Suppressor macrophage (primary cell): ENCODE data around the gene RAD51B.

Experiments used
- DNase-seq, 4 experiments: peaks; one replicate each; pipeline ENCODE4 v3.0.0-alpha.2; 2020 to 2022

The RAD51B gene

DNA sequence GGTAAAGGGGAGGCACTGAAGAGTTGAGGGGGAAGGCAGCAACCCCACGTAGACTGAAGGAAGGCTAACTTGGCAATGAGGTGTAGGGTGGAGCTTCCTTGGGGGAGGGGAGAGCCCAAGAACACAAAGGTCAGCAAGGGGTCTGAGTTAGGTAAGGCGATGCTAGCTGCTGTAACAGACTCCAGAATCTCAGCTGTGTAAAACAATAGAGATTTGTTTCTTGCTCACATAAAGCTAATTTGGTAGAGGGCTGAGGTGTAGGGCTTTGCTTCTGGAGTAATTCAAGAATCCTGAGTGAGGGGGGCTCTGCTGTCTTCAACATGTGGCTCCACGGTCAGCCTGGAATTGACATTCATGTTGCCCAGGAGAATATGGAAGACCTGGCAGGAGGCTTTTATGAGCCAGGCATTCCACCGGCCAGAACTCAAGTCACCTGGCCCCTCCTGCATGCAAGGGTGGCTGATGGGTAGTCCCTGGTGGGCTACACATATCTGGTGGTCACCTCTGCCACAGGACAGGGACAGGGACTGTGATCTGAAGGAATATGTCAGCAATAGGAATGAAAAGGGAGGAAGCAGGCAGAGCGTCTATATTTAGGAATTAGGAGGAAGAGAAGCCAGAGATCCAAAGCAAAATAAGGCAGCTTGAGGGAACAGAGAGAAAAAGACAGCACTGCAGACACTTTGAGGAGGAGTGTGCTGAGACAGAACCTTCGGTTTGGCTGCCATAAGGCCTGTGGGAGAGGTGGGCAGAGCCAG is 819.6 kb downstream of the RAD51B start:
- DNase-seq: no peak

DNA sequence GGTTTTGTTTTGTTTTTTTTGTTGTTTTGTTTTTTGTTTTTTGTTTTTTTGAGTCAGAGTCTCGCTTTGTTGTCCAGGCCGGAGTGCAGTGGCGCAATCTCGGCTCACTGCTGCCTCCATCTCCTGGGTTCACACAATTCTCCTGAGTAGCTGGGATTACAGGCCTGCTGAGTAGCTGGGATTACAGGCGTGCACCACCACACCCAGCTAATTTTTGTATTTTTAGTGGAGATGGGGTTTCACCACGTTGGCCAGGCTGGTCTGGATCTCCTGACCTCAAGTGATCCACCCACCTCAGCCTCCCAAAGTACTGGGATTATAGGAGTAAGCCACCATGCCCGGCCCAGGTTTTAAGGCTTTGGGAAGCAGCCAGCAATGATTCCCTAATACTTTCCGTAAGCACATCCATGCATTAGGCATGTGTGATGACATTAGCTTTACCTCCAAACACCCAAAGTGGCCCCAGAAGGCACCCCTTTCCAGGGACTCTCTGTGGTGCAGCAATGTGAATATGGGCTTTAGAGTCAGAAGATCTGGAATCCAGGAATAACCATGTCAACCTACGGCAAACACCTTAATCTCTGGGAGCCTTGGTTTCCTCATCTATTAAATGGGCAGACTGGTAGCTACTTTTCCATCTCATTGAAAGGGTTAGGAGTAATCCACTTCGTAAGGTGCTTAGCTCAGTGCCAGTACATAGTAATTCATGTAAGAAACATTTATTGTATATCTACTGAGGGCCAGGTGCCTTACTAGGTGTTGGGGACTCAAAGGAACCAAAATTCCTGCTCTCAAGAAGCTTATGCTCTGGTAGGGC is 820.4 kb downstream of the RAD51B start:
- DNase-seq: no peak

DNA sequence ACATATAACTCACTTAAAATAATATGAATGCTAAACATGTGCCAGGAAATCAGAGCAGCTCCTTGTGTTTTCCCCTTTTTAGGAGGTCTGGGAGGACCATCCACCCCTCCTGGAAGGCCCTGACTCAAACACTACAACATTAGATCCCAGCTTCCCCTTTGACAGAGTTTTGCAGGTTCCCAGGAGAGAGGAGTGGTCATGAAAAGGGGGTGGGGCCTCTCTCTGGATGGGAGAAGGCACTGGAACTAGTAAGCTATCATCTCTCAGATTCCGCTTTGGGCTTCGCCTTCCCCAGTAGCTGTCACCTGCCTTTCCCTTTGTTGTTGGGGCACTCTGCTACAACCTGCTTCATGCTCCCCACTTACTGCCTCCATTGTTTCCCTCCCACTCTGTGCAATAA is 824.1 kb downstream of the RAD51B start:
- no peak for DNase-seq

DNA sequence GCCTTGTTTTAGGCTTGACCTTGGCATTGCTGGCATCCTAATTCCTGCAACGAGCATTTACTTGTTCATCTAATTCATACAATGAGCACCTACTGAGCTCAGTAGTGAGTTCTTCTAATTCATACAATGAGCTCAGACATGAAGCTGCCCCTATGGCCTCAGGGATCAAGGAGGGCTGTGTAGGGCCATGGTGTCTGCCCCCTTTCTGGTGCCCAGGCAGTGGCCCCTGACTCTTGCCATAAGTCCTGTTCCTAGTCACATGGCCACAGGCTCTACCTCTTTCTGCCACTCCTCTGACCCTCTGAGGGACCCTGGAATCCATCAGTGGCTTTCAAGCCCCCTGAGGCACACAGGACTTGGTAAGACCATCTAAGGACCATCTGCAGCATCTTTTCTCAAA is 824.5 kb downstream of the RAD51B start:
- no peak for DNase-seq

DNA sequence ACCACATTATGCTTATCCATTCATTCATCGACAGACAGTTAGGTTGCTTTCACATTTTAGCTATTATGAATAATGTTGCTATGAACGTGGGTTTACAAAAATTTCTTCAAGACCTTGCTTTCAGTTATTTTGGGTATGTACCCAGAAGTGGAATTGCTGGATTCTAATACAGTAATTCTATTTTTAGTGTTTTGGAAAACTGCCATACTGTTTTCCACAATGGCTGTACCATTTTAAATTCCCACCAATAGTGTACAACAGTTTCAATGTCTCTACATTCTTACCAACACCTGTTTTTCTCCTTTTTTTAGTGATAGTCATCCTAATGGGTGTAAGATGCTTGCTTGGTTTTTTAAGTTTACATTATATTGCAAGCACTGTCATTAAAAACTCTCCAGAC is 825.8 kb downstream of the RAD51B start:
- DNase-seq: no peak

DNA sequence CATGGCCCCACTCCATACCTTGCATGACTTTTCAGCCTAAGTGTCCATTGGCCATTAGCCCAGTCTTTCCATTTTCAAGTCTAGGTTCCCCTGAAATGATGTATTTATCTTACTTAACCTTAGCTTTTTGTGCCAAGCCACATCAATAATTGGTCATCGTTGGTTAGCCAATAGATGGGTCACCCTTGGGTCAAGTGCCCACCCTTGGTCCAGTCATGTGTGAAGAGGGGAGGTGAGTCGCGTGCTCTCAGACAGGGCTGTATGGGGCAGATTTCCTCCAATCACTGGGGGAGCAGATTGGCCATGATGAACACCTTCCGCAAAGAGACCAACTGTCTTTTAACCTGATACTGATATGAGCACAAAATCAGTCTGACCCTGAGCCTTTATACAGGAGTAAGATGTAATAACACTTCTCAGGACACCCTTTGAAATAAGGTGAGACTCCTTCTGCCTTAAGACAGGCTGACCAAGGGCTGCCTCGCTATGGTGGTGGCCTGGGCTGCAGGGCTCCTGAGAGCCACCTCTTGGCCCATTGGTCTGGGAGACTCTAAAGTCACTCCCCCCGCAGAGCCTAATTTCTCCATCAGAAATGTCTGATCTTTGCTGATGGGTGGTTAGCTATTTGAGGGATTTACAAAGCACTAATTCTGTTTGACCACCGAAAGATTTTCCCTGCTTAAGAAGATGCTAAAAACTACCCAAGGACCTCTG is 830.1 kb downstream of the RAD51B start:
- no peak for DNase-seq

DNA sequence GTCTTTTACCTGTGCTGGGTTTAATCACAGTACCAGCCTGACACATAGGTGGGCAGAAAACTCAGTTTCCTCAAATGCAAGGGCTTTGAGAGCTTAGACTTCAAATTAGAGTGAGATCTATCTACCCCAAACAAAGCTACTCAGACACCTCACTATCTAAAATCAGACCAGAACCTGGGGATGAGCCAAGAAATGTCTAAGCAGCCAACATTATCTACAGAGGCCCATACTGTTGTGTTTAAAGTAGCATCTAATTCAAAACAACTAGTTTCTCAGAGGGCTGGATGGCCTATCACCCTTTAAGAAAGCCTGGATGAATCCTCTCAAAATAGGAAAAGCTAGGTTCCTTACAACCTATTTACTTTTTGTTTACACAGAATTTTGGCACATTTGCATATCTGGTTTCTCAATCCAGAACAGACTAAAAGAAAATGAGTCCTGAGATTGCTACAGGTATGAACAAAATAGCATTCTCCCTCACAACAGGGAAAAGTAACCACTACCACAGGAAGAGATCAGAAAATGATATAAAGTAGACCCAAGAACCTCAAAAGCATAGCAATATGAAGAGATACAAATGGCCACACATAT is 830.9 kb downstream of the RAD51B start:
- DNase-seq: no peak

DNA sequence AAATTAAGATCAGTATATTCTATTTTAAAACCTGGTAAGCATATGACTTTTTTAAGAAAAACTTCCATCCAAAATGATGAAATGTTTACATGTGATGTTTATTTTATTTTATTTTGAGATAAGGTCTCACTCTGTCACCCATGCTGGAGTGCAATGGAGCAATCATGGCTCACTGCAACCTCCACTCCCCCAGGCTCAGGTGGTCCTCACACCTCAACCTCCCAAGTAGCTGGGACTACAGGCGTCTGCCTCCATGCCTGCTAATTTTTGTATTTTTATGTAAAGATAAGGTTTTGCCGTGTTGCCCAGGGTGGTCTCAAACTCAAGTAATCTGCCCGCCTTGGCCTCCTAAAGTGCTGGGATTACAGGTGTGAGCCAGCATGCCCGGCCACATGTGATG is 831.5 kb downstream of the RAD51B start:
- DNase-seq: no peak

DNA sequence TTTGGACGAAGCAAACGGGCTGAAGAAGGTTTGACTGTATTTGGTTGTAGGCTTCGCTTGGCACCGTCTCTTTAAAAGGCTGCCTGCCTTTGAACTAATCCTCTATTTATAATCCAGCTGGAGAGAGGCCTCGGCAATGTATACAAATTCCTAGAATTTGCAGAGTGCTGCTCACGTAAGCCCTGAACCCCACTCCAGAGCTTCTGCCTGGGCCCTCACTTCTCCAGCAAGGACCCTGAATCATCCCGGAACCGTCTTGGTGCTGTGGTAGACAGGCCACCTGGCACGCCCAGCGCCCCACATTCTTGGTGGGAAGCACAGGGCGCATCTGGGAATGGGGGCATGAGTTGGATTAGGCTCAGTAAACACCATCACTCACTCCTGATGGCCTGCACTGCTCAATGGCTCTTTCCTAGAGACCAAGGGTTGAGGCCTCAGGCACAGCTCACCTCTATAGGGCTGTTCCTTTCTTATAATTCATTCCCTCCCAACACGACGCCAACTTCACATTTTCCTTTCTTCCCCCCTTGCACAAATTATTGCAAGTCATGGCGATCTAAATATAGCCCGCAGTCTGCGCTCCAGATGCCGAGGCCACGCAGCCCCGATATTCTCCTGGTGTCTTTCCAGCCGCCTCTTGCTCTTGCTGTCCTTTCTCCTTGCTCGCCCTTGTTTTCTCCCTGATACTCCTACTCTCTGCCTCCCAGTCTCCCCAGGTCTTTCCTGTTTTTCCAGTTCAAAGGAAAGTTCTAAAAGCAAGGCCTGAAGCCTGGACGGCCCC is 832.3 kb downstream of the RAD51B start:
- DNase-seq: no peak

DNA sequence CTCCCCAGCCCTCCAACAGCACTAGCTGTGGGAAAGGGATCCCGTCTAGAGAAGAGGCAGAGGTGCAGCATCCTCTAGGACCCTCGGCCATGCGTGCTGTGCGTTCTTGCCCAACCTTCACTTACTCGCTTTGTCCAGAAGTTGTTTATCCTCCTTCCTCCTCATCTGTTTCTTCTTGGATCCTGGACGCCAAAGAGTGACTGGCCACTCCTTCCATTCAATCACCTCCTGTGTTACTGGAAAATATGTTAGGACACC is 832.8 kb downstream of the RAD51B start:
- no peak for DNase-seq

DNA sequence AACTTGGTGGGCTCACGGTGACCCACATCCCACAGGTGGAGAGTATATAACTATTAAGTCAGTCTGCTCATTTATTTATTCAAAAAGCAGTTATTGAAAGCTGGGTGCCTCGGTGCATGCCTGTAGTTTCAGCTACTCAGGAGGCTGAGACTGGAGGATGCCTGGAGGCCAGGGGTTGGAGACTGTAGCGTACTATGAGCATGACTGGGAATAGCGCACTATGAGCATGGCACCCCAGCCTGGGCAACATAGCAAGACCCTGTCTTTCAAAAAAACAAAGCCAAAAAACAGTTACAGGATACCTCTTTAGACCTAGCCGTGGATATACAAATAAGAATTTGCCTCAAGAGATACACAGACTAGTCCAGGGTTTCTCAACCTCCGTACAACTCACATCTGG is 833.5 kb downstream of the RAD51B start:
- DNase-seq: no peak

DNA sequence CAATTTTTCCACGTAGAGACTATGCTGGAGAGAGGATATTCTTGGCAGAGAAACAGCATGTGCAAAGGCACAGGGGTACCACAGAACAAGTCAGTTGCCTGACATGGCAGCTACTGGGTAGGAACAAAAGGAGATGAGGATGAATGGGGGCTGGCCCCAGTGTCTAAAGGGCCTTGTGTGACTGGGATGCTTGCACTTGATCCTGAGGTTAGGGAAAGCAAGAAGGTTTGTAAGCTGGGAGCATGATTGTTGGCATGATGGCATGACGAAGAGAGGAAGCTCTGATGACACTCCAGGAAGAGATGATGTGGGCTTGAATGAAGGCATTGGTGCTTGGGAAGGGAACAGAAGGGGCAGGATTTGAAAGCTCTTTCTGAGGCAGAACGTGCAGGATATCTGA is 834.2 kb downstream of the RAD51B start:
- DNase-seq: peak; percentile 52 to 70 (median 65)

DNA sequence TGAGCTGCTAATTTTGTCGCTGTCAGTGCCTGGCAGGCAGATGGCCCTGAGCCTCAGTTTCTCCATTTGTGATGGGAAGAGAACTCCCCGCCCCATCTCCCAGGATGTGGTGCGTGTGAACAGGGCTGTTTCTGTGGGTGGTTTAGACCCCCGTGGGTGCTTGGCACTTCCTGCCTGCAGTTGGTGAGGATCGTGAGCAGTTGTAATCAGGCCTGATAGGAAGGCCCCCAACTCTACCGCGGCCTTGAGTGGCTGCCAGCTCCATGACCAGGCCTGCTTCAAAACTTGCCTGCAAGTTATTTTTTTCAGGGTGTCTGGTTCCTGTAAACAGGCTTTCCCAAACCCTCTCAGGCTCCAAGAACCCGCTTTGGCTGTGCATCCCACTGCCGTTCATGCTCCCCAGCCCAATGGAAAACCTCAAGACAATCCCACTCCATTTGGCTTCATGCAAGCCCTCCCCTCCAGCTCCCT is 834.9 kb downstream of the RAD51B start:
- DNase-seq: no peak

DNA sequence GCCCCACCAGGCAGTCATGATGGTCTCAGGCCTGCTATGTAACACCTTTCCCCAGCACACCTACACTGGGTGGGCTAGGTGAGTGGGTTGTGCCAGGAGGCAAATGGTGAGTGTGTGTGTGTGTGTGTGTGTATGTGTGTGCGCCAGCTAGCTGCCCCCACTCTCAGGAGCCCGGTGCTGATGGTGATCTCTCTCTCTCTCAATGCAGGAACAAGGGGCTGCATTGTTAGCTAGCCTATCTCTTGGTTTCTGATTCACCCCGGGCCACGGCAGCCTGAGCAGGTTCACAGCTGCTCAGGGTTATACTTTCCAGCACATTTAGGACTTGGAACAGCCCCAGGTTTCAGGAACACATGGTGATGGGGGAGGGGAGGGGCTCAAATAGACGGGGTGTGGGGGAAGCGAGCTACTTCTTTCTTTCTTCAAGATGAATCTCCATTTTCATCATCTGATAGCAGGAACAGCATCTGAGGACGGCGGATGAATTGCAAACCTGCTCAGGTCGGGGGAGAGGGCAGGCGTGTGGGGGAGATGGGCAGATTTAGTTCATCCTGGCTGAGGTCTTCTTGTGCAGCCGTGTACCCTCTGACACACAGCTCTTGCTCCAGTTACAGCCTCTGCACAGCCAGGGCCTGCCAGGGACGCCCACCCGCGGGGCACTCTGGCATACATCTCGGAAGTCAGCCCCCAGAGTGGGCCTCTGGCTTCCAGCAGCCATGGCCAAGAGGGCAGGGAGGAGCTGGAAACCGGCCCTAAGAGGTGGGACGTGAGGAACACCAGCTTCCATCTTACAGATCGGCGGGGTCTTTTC is 835.6 kb downstream of the RAD51B start:
- no peak for DNase-seq

DNA sequence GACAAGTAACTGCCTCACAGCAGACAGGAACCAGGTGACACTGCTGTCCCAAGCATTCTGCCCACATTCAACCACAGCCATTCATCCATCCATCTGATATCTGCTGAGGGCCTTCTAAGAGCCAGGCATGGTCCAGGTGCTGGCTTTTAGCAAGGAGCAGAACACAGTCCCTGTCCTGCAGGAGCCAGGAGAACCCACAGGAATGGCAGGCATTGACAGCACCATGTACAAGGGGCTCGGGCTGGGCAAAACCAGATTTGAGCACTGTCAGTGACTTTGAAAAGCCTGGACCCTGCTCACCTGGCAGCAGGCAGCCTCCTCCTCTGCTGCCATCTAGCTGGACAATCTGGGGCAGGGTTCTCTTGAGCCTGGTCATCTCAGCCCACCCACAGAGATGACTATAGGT is 836.3 kb downstream of the RAD51B start:
- no peak for DNase-seq

DNA sequence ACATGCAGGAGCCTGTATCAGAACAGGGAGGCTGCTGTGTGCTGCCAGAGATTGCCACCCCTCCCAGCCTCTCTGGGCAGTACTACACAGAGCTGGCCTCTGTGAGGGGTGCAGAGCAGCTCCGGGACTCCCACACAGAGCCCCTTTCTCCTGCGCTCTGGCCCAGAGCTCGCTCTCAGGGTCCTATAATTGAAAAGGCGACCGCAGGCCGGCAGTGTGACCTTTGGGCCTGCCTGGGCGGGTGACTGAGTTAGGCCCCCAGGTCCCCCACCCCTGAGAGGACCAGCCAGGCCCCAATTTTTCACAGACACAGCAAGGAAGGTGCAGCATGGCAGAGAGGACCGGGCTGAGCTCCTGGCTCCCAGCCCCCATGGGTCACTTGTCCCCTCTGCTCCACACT is 836.9 kb downstream of the RAD51B start:
- no peak for DNase-seq

DNA sequence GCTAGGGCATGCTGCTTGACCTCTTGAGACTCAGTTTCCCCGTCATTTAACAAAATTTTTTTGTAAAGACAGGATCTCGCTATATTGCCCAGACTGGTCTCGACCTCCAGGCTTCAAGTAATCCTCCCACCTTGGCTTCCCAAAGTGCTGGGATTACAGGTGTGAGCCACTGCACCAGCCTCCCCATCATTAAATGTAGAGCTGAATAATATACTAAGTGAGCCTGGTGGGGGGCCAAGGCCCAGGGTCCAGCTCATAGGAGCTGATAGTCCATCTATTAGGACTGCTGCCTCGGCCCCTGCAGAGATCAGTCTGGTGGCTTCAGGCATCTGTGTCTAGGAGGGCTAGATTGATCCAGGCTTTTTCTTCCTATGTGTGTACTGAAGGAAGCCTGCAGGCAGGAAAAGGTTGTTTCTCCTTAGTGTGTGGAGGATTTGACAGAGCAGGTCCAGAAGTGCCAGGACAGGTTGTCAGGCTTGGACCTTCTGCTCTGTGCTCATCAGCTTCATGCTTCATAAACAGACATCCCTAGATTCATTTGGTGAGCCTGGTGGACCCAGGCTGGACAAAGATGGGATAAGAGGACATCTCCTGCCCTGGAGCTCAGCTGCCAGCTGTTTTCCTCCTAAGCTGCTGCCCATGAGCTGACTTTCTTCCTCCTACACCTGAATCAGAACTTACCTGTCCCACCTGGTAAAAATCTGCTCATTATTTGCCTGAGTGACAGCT is 837.9 kb downstream of the RAD51B start:
- no peak for DNase-seq

DNA sequence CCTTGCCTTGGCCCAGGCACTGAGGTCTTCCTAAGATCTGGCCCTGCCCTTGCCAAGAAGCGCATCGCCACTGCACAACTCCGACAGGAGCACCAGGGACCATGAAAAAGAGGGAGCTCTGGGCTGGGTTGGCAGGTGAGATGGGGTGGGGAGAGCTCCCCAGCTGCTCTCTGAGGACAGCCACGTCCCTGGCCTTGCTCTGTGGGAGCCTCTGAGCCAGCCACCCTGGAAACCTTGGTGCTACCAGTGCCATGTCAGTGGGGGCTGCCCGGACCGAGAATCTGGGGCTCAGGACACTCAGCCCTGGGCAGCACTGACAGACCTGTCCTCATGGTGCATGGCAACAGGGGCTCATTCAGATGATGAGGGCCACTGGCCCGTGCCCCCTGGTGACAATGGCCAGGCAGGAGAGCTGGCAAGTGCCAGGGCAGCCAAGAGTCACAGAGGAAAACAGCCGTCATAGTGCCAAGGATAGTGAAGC is 838.5 kb downstream of the RAD51B start:
- DNase-seq: no peak

DNA sequence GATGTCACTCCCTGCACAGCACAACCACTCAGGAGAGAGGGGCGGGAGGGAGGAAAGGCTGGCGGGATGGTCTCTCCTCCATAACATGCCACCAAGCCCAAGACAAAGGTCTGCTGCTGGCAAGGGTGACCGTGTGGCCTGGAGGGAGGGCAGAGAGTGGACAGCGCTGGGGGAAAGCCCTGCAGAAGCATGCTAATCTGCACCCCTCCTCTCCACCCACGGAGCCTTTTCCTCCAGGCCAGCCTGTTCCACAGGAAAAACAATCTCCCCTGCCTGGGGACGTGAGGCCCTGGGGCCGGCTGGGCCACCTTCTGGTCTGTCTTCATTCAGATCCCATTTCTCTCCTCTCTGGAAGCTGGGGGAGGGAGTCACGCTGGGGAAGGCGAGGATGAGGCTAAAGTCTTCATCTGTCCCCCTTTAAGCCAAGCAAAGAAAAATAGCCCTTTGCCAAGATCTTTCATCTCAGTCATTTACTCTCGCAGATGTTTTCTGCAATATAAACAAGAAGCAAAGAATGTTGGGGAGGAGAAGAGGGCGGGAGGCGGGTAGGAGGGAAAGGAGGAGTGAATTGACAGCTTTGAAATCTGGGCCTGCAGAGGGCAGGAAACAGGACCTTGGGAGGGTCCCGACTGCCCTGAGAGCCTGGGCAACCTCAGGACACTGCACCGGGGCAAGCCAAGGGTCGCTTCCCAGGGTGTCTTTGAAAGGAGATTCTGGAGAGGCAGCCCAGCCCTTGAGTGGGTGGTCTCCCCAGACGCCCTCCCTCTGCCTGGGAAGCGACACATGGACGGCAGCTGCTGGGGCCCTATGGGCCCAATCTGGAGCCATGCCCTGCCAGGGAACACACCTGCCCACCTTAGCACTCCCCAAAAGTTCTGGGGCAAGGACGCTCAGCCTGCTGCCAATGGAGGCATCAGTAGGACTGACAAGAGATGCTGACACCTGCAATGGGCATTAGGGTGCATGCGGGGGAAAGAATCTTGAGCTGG is 839.7 kb downstream of the RAD51B start:
- no peak for DNase-seq
